K562 (cell line): ENCODE measurements around the gene CNNM3. TPM values are rescaled to one million over a fixed set of nuclear protein-coding genes. Genes with fewer than 3 reads are reported as not detected.

Experiments used
- ARNT ChIP-seq, 2 experiments: fragments of 450-650 bp; IDR thresholded peaks; 2 replicates each; pipeline ENCODE4 v1.6.1; 2016; ENCODE audit warnings: mild to moderate bottlenecking in 1 of 2
- DIDO1 ChIP-seq: fragments of 450-650 bp; IDR thresholded peaks from 2 replicates; pipeline ENCODE4 v1.6.1; 2016; ENCODE audit warnings: low read depth, missing biosample characterization, missing genetic modification characterization
- ELF1 ChIP-seq: fragments of 200-800 bp; sonication (Bioruptor generic); IDR thresholded peaks from 2 replicates; pipeline ENCODE4 v1.6.1; 2016; ENCODE audit warnings: missing genetic modification characterization, missing compliant biosample characterization
- GABPB1 ChIP-seq: sonication (generic); formaldehyde crosslinking; IDR thresholded peaks from 2 replicates; pipeline ENCODE4 v1.8.0; 2022; ENCODE audit warnings: mild to moderate bottlenecking, missing genetic modification reagents
- HLTF ChIP-seq: fragments of 450-650 bp; IDR thresholded peaks from 2 replicates; pipeline ENCODE4 v1.6.1; 2016
- MAFK ChIP-seq: IDR thresholded peaks from 2 replicates; pipeline ENCODE4 v1.6.1; 2011; ENCODE audit warnings: low read length, improper control_type of control experiment
- NEUROD1 ChIP-seq: fragments of 150-350 bp; IDR thresholded peaks from 2 replicates; pipeline ENCODE4 v1.6.1; 2014; ENCODE audit warnings: borderline replicate concordance, low read length, low read depth; ENCODE audit not compliant: partially characterized antibody
- PML ChIP-seq: IDR thresholded peaks from 2 replicates; pipeline ENCODE4 v1.6.1; 2012; ENCODE audit warnings: low read length, inconsistent platforms
- POU5F1 ChIP-seq: fragments of 150-350 bp; IDR thresholded peaks from 2 replicates; pipeline ENCODE4 v1.6.1; 2014; ENCODE audit warnings: borderline replicate concordance, low read length, low read depth, mild to moderate bottlenecking; ENCODE audit not compliant: partially characterized antibody
- RCOR1 ChIP-seq, 2 experiments: IDR thresholded peaks; 2 replicates each; pipeline ENCODE4 v1.6.1; 2012; ENCODE audit warnings: low read depth in 2 of 2, low read length in 2 of 2, borderline replicate concordance in 1 of 2, improper control_type of control experiment in 1 of 2
- SRSF3 ChIP-seq: fragments of 200-400 bp; formaldehyde crosslinking; IDR thresholded peaks from 2 replicates; pipeline ENCODE4 v1.6.1; 2016; ENCODE audit warnings: mild to moderate bottlenecking, low read length, moderate library complexity; ENCODE audit not compliant: insufficient read depth
- ZNF175 ChIP-seq: fragments of 200-800 bp; sonication (Bioruptor generic); IDR thresholded peaks from 2 replicates; pipeline ENCODE4 v1.6.1; 2016; ENCODE audit warnings: low read depth, mild to moderate bottlenecking, missing genetic modification characterization, missing compliant biosample characterization
- polyA plus RNA-seq, 8 experiments: library from polyadenylated mRNA; depleted of rRNA in 4 of 8; stranded (reverse) in 5 of 8; unstranded in 3 of 8; fragments of >200 nt; fragmentation: Nextera tagmentation in 2 of 8; fragmentation: Illumina TruSeq in 1 of 8; extraction: Ambion mirVana in 2 of 8; extraction: Trizol in 1 of 8; gene quantifications; 2 replicates each; pipeline versions ENCODE4 v1.2.1 to v1.2.3, GENCODE V29; 2011 to 2014; ENCODE audit warnings: inconsistent platforms in 1 of 8, missing spikeins in 1 of 8
- total RNA-seq, 7 experiments: library from RNA; depleted of rRNA in 6 of 7; stranded (reverse); fragments of >200 nt in 6 of 7; fragmentation: Illumina TruSeq in 2 of 7; extraction: Trizol in 2 of 7; gene quantifications; 2 replicates each; pipeline versions ENCODE4 v1.2.1 to v1.2.3, GENCODE V29; 2011 to 2021; ENCODE audit warnings: low replicate concordance in 1 of 7
- TF ChIP-seq, protein P1 (sequence below), 2 experiments: IDR thresholded peaks in 1 of 2; conservative IDR thresholded peaks in 1 of 2; 2 replicates each; pipeline ENCODE4 v1.6.1; 2016; ENCODE audit warnings: low read depth in 2 of 2, mild to moderate bottlenecking in 1 of 2, missing compliant biosample characterization in 1 of 2, missing genetic modification characterization in 1 of 2, moderate library complexity in 1 of 2
- TF ChIP-seq, protein P2 (sequence below): fragments of 450-650 bp; formaldehyde crosslinking; IDR thresholded peaks from 2 replicates; pipeline ENCODE4 v1.4.0; 2020; ENCODE audit warnings: mild to moderate bottlenecking, moderate library complexity
- TF ChIP-seq, protein P3 (sequence below): sonication (generic); formaldehyde crosslinking; IDR thresholded peaks from 2 replicates; pipeline ENCODE4 v1.8.0; 2022; ENCODE audit warnings: mild to moderate bottlenecking, missing genetic modification reagents
- TF ChIP-seq, protein P4 (sequence below): fragments of 250-450 bp; sonication (Bioruptor Pico); IDR thresholded peaks from 2 replicates; pipeline ENCODE4 v1.9.0; 2021; ENCODE audit warnings: mild to moderate bottlenecking, inconsistent platforms
- TF ChIP-seq, protein P5 (sequence below): IDR thresholded peaks from 2 replicates; pipeline ENCODE4 v1.6.1; 2011; ENCODE audit not compliant: insufficient read length; ENCODE audit errors: extremely low read depth

Gene CNNM3
- total and polyA plus RNA-seq, 9 of the 15 experiments (the other 6 are each of a cell fraction or from before 2014, with no cell fraction given) = 1.4 to 16.9 (median 6.5) TPM

DNA sequence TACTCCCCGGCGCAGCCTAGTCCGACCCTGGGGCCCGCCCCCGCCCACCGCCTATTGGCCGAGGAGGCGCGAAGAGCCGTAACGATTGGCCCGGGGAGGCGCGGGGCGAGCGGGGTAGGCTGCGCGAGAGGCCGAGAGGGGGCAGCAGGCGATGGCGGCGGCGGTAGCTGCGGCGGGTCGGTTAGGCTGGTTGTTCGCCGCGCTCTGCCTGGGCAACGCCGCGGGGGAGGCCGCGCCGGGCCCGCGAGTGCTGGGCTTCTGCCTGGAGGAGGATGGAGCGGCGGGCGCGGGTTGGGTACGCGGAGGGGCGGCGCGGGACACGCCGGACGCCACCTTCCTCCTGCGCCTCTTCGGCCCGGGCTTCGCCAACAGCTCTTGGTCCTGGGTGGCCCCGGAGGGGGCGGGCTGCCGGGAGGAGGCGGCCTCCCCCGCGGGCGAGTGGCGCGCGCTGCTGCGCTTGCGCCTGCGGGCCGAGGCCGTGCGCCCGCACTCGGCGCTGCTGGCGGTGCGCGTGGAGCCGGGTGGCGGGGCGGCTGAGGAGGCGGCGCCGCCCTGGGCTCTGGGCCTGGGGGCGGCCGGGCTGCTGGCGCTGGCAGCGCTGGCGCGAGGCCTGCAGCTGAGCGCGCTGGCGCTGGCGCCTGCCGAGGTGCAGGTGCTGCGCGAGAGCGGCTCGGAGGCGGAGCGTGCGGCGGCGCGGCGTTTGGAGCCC lies at the start of gene CNNM3 (continued):
- TF ChIP-seq, protein P1, sequence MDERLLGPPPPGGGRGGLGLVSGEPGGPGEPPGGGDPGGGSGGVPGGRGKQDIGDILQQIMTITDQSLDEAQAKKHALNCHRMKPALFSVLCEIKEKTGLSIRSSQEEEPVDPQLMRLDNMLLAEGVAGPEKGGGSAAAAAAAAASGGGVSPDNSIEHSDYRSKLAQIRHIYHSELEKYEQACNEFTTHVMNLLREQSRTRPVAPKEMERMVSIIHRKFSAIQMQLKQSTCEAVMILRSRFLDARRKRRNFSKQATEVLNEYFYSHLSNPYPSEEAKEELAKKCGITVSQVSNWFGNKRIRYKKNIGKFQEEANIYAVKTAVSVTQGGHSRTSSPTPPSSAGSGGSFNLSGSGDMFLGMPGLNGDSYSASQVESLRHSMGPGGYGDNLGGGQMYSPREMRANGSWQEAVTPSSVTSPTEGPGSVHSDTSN (CRISPR knock-in tag; IDR thresholded peaks at IDR 0.05; ENCODE audit: low read depth) = no peak
- TF ChIP-seq, protein P1 (tag; conservative IDR thresholded peaks at IDR 0.05; ENCODE audit: low read depth) = no peak
- no peak; a peak in 1 of 4 replicates for TF ChIP-seq RCOR1 (IDR thresholded peaks at IDR 0.05; ENCODE audit: borderline replicate concordance in 1 of 2, low read depth in 2 of 2, low read length in 2 of 2)
- TF ChIP-seq POU5F1 = no peak
- no peak for TF ChIP-seq HLTF
- TF ChIP-seq PML = peak; percentile 49; the same call in 1 of the 2 replicates
- TF ChIP-seq NEUROD1 = peak; percentile 93
- no peak for TF ChIP-seq ARNT (IDR thresholded peaks at IDR 0.05)
- no peak for TF ChIP-seq ZNF175 (CRISPR knock-in tag)
- TF ChIP-seq, protein P2, sequence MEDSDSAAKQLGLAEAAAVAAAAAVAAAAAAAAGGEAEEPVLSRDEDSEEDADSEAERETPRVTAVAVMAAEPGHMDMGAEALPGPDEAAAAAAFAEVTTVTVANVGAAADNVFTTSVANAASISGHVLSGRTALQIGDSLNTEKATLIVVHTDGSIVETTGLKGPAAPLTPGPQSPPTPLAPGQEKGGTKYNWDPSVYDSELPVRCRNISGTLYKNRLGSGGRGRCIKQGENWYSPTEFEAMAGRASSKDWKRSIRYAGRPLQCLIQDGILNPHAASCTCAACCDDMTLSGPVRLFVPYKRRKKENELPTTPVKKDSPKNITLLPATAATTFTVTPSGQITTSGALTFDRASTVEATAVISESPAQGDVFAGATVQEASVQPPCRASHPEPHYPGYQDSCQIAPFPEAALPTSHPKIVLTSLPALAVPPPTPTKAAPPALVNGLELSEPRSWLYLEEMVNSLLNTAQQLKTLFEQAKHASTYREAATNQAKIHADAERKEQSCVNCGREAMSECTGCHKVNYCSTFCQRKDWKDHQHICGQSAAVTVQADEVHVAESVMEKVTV (CRISPR knock-in tag) = peak; percentile 16; the same call in 1 of the 2 replicates
- no peak for TF ChIP-seq MAFK
- no peak for TF ChIP-seq ELF1 (tag)
- no peak for TF ChIP-seq GABPB1 (CRISPR knock-in tag)
- no peak for TF ChIP-seq SRSF3
- TF ChIP-seq, protein P3, sequence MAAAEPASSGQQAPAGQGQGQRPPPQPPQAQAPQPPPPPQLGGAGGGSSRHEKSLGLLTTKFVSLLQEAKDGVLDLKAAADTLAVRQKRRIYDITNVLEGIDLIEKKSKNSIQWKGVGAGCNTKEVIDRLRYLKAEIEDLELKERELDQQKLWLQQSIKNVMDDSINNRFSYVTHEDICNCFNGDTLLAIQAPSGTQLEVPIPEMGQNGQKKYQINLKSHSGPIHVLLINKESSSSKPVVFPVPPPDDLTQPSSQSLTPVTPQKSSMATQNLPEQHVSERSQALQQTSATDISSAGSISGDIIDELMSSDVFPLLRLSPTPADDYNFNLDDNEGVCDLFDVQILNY (CRISPR knock-in tag) = no peak
- TF ChIP-seq, protein P4, sequence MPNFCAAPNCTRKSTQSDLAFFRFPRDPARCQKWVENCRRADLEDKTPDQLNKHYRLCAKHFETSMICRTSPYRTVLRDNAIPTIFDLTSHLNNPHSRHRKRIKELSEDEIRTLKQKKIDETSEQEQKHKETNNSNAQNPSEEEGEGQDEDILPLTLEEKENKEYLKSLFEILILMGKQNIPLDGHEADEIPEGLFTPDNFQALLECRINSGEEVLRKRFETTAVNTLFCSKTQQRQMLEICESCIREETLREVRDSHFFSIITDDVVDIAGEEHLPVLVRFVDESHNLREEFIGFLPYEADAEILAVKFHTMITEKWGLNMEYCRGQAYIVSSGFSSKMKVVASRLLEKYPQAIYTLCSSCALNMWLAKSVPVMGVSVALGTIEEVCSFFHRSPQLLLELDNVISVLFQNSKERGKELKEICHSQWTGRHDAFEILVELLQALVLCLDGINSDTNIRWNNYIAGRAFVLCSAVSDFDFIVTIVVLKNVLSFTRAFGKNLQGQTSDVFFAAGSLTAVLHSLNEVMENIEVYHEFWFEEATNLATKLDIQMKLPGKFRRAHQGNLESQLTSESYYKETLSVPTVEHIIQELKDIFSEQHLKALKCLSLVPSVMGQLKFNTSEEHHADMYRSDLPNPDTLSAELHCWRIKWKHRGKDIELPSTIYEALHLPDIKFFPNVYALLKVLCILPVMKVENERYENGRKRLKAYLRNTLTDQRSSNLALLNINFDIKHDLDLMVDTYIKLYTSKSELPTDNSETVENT (CRISPR knock-in tag) = peak; percentile 63; the same call in 1 of the 2 replicates
- TF ChIP-seq DIDO1 (tag) = no peak
- TF ChIP-seq, protein P5, sequence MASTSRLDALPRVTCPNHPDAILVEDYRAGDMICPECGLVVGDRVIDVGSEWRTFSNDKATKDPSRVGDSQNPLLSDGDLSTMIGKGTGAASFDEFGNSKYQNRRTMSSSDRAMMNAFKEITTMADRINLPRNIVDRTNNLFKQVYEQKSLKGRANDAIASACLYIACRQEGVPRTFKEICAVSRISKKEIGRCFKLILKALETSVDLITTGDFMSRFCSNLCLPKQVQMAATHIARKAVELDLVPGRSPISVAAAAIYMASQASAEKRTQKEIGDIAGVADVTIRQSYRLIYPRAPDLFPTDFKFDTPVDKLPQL = no peak
